Measurements from ENCODE around the gene IRAG1.

The IRAG1 gene

GRCh38 chr11:10663365-10663764 is 30.2 kb downstream of the IRAG1 start:
- H3K36me3 ChIP-seq, result no peaks in the 10 kb centered on the region
- no peak overlapping the region for H3K27ac ChIP-seq
- H3K27me3 ChIP-seq (ENCODE audit: insufficient read depth, low read depth, severe bottlenecking), result no peaks in the 10 kb centered on the region
- TF ChIP-seq, protein P1, sequence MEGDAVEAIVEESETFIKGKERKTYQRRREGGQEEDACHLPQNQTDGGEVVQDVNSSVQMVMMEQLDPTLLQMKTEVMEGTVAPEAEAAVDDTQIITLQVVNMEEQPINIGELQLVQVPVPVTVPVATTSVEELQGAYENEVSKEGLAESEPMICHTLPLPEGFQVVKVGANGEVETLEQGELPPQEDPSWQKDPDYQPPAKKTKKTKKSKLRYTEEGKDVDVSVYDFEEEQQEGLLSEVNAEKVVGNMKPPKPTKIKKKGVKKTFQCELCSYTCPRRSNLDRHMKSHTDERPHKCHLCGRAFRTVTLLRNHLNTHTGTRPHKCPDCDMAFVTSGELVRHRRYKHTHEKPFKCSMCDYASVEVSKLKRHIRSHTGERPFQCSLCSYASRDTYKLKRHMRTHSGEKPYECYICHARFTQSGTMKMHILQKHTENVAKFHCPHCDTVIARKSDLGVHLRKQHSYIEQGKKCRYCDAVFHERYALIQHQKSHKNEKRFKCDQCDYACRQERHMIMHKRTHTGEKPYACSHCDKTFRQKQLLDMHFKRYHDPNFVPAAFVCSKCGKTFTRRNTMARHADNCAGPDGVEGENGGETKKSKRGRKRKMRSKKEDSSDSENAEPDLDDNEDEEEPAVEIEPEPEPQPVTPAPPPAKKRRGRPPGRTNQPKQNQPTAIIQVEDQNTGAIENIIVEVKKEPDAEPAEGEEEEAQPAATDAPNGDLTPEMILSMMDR (IDR thresholded peaks at IDR 0.05; ENCODE audit: low read depth, low read length), result no peak
- no peak overlapping the region for H3K4me3 ChIP-seq (ENCODE audit: low read depth, low read length)
- no peaks in the 10 kb centered on the region for H3K9me3 ChIP-seq (ENCODE audit: severe bottlenecking)
- DNase-seq, result no peak

DNA sequence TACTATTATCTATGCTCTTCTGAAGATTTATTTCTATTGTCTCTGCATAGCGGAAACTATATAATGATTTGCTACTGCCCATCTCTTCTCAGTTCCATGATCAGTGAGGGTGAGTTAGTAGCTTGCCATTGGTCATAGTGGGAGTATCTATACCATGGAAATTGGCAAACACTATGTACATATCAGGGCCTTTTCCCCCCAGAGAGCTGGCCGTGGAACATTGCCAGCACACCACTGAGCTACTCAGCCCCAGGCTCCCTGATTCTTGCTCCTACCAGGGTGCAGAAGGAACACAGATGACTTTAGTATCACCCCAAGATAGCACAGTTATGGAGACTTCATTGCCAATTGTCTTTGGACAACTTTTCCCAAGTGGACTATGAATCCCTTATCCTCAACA is 33.2 kb downstream of the IRAG1 start:
- DNase-seq, result no peak
- TF ChIP-seq, protein P1 (IDR thresholded peaks at IDR 0.05; ENCODE audit: low read depth, low read length), result no peak
- H3K36me3 ChIP-seq, result no peaks in the 10 kb centered on the region
- no peaks in the 10 kb centered on the region for H3K27me3 ChIP-seq (ENCODE audit: insufficient read depth, low read depth, severe bottlenecking)
- no peaks in the 10 kb centered on the region for H3K9me3 ChIP-seq (ENCODE audit: severe bottlenecking)
- no peak overlapping the region for H3K27ac ChIP-seq
- no peak overlapping the region for H3K4me3 ChIP-seq (ENCODE audit: low read depth, low read length)

- Histone ChIP-seq H3K36me3 (no peaks in the 10 kb centered on the region), H3K9me3 (ENCODE audit: severe bottlenecking) (no peaks in the 10 kb centered on the region), H3K27ac (no peak overlapping the region), H3K4me3 (ENCODE audit: low read depth, low read length) (no peak overlapping the region), H3K27me3 (ENCODE audit: insufficient read depth, low read depth, severe bottlenecking) (no peaks in the 10 kb centered on the region)
- TF ChIP-seq, protein P1 (IDR thresholded peaks at IDR 0.05; ENCODE audit: low read depth, low read length), result no peak
- DNase-seq, result no peak
Measured at GRCh38 chr11:10659339-10660216, 34.0 kb downstream of the IRAG1 start.

DNA sequence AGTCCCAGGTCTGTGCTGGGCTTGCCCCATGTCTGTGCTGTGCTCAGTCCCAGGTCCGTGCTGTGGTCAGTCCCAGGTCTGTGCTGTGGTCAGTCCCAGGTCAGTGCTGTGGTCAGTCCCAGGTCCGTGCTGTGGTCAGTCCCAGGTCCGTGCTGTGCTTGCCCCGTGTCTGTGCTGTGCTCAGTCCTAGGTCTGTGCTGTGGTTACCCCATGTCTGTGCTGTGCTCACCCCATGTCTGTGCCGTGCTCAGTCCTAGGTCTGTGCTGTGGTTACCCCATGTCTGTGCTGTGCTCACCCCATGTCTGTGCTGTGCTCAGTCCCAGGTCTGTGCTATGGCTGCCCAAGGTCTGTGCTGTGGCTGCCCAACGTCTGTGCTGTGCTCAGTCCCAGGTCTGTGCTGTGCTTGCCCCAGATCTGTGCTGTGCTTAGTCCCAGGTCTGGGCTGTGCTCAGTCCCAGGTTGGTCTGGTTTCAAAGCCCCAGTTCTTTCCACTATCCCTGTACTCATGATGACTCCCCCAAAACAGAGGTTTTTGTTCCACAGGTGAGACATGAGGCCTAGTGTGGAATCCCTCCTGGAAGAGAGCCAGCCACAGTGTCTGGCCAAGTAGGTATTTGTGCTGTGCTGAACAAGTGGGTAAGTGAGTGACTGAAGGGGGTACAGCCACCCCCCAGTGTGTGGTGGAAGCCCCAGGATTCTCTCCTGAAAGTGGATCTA is 34.8 kb downstream of the IRAG1 start:
- H3K27me3 ChIP-seq (ENCODE audit: insufficient read depth, low read depth, severe bottlenecking), result no peaks in the 10 kb centered on the region
- H3K4me3 ChIP-seq (ENCODE audit: low read depth, low read length), result no peak overlapping the region
- no peaks in the 10 kb centered on the region for H3K9me3 ChIP-seq (ENCODE audit: severe bottlenecking)
- no peak overlapping the region for H3K27ac ChIP-seq
- no peaks in the 10 kb centered on the region for H3K36me3 ChIP-seq
- TF ChIP-seq, protein P1 (IDR thresholded peaks at IDR 0.05; ENCODE audit: low read depth, low read length), result no peak
- DNase-seq, result no peak

- Histone ChIP-seq H3K27ac (no peak overlapping the region), H3K9me3 (ENCODE audit: severe bottlenecking) (no peaks in the 10 kb centered on the region), H3K27me3 (ENCODE audit: insufficient read depth, low read depth, severe bottlenecking) (no peaks in the 10 kb centered on the region), H3K4me3 (ENCODE audit: low read depth, low read length) (no peak overlapping the region), H3K36me3 (no peaks in the 10 kb centered on the region)
- TF ChIP-seq, protein P1 (IDR thresholded peaks at IDR 0.05; ENCODE audit: low read depth, low read length), result no peak
- DNase-seq, result no peak
Measured at GRCh38 chr11:10657308-10658271, 36.0 kb downstream of the IRAG1 start.

All from WERI-Rb-1 (cell line).